IMR-90 (cell line): ENCODE measurements around the gene PKD1. TPM values are rescaled to one million over a fixed set of nuclear protein-coding genes. Genes with fewer than 3 reads are reported as not detected.

Source experiments
- ATAC-seq: fragments of 200-7000 bp; cut with Tn5 transposase; 2 replicates; pipeline ENCODE4 v1.9.1; 2020; ENCODE audit warnings: low read depth, mild to moderate bottlenecking, moderate library complexity
- BruUV-seq: library from RNA; stranded (reverse); fragments of 400-500 nt; replicated peaks from 2 replicates; lab custom pipeline; 2021; lab: Mats Ljungman, UMichigan
- CTCF ChIA-PET: fragments of 300-600 bp; formaldehyde crosslinking; extraction: SDS; loops from one replicate; lab custom pipeline; 2021; ENCODE audit warnings: antibody characterized with exemption; lab: Yijun Ruan, JAX
- POLR2A ChIA-PET: fragments of 300-600 bp; sonication (Branson Sonifier 250); formaldehyde crosslinking; loops from one replicate; lab custom pipeline; 2022; ENCODE audit warnings: antibody characterized with exemption; ENCODE audit not compliant: unreplicated experiment; lab: Charles Lee
- DNase-seq: peaks from one replicate; pipeline ENCODE4 v3.0.0; 2013
- H2AFZ ChIP-seq: replicated peaks from 2 replicates; pipeline ENCODE3; 2013; ENCODE audit warnings: low read length, mild to moderate bottlenecking; ENCODE audit not compliant: poor library complexity
- H2AK5ac ChIP-seq: 2 replicates; pipeline ENCODE4 v1.6.1; 2013; ENCODE audit warnings: low read depth, low read length, inconsistent platforms
- H2AK9ac ChIP-seq: replicated peaks from 2 replicates; pipeline ENCODE3; 2013; ENCODE audit warnings: mild to moderate bottlenecking, low read depth, low read length, moderate library complexity; ENCODE audit not compliant: poor library complexity
- H2BK120ac ChIP-seq: 2 replicates; pipeline ENCODE4 v1.6.1; 2013; ENCODE audit warnings: low read depth, low read length, inconsistent platforms
- H2BK15ac ChIP-seq: 3 replicates; pipeline ENCODE4 v1.6.1; 2013; ENCODE audit warnings: low read depth, low read length, inconsistent platforms
- H2BK20ac ChIP-seq: 2 replicates; pipeline ENCODE4 v1.6.1; 2013; ENCODE audit warnings: low read depth, mild to moderate bottlenecking, inconsistent platforms, low read length, moderate library complexity
- H2BK5ac ChIP-seq: 2 replicates; pipeline ENCODE4 v1.6.1; 2013; ENCODE audit warnings: mild to moderate bottlenecking, low read depth, low read length, inconsistent platforms; ENCODE audit not compliant: poor library complexity, severe bottlenecking
- H3K14ac ChIP-seq: replicated peaks from 2 replicates; pipeline ENCODE4 v1.6.1; 2013; ENCODE audit warnings: low read depth, low read length, inconsistent platforms
- H3K18ac ChIP-seq: 2 replicates; pipeline ENCODE4 v1.6.1; 2013; ENCODE audit warnings: low read depth, low read length, control low read depth
- H3K23ac ChIP-seq: 2 replicates; pipeline ENCODE4 v1.6.1; 2013; ENCODE audit warnings: low read depth, low read length, inconsistent platforms
- H3K27ac ChIP-seq: 2 replicates; pipeline ENCODE4 v1.5.1; 2013; ENCODE audit warnings: mild to moderate bottlenecking, control low read depth, low read length; ENCODE audit not compliant: insufficient read depth
- H3K27me3 ChIP-seq: 2 replicates; pipeline ENCODE4 v1.6.1; 2013; ENCODE audit warnings: low read length; ENCODE audit not compliant: control insufficient read depth, insufficient read depth
- H3K36me3 ChIP-seq: 2 replicates; pipeline ENCODE4 v1.6.1; 2013; ENCODE audit warnings: low read length, mixed read lengths; ENCODE audit not compliant: control insufficient read depth, insufficient read depth
- H3K4ac ChIP-seq: 2 replicates; pipeline ENCODE4 v1.6.1; 2013; ENCODE audit warnings: low read depth, low read length, inconsistent platforms
- H3K4me1 ChIP-seq: 2 replicates; pipeline ENCODE4 v1.6.1; 2013; ENCODE audit warnings: low read length, mixed read lengths; ENCODE audit not compliant: control insufficient read depth, insufficient read depth
- H3K4me2 ChIP-seq: 2 replicates; pipeline ENCODE4 v1.6.1; 2013; ENCODE audit warnings: low read depth, mild to moderate bottlenecking, control low read depth, low read length, moderate library complexity
- H3K4me3 ChIP-seq: 2 replicates; pipeline ENCODE4 v1.5.1; 2013; ENCODE audit warnings: low read depth, mild to moderate bottlenecking, control low read depth, low read length, moderate library complexity; ENCODE audit not compliant: insufficient read depth
- H3K56ac ChIP-seq: 2 replicates; pipeline ENCODE4 v1.6.1; 2013; ENCODE audit warnings: low read length, inconsistent platforms; ENCODE audit not compliant: insufficient read depth; ENCODE audit errors: extremely low read depth
- H3K79me1 ChIP-seq, 2 experiments: 2 replicates each; pipeline ENCODE4 v1.6.1; 2013; ENCODE audit warnings: low read length in 2 of 2, inconsistent platforms in 1 of 2, low read depth in 1 of 2
- H3K9ac ChIP-seq: 2 replicates; pipeline ENCODE4 v1.6.1; 2013; ENCODE audit warnings: low read depth, low read length, control low read depth
- H3K9me1 ChIP-seq: 2 replicates; pipeline ENCODE4 v1.6.1; 2013; ENCODE audit warnings: low read length, inconsistent platforms; ENCODE audit not compliant: insufficient read depth
- H3K9me3 ChIP-seq: 2 replicates; pipeline ENCODE4 v1.6.1; 2013; ENCODE audit warnings: low read length; ENCODE audit not compliant: control insufficient read depth, insufficient read depth
- H4K20me1 ChIP-seq: 2 replicates; pipeline ENCODE4 v1.6.1; 2013; ENCODE audit warnings: low read length, inconsistent platforms; ENCODE audit not compliant: insufficient read depth
- H4K5ac ChIP-seq: 2 replicates; pipeline ENCODE4 v1.6.1; 2013; ENCODE audit warnings: mild to moderate bottlenecking, low read depth, low read length, control low read depth
- H4K8ac ChIP-seq, 2 experiments: 2 replicates each; pipeline ENCODE4 v1.6.1; 2013; ENCODE audit warnings: low read depth in 2 of 2, low read length in 2 of 2, control low read depth in 1 of 2, inconsistent platforms in 1 of 2
- H4K91ac ChIP-seq: 2 replicates; pipeline ENCODE4 v1.6.1; 2013; ENCODE audit warnings: low read depth, low read length, inconsistent platforms; ENCODE audit not compliant: insufficient read depth
- CEBPB ChIP-seq: IDR thresholded peaks from 2 replicates; pipeline ENCODE4 v1.6.1; 2012; ENCODE audit warnings: low read depth, low read length, improper control_type of control experiment
- WGBS, 2 experiments: methylation state at CpG; one replicate each; pipeline versions ENCODE4 v1.1.5 to v1.1.7; 2013; ENCODE audit warnings: missing lambda C conversion rate in 2 of 2; ENCODE audit not compliant: insufficient read length in 1 of 2; ENCODE audit errors: extremely low coverage in 2 of 2; 5-methylcytosine and 5-hydroxymethylcytosine counted together
- dilution Hi-C: fragments of 300-500 bp; cut with HindIII; formaldehyde crosslinking; loops from one replicate; pipeline ENCODE4 v1.14.3; 2018; ENCODE audit warnings: low sequenced_read_pairs; ENCODE audit not compliant: unreplicated experiment
- in situ Hi-C: fragments of 300-500 bp; cut with MboI; formaldehyde crosslinking; loops from 3 replicates; pipeline ENCODE4 v1.14.3; 2019; ENCODE audit warnings: low sequenced_read_pairs, inconsistent platforms, mixed read lengths
- intact Hi-C: fragments of 100-400 bp; cut with micrococcal nuclease; formaldehyde crosslinking; loops from 2 replicates; pipeline ENCODE4 v1.10.0; 2022
- polyA plus RNA-seq, 3 experiments: library from polyadenylated mRNA; depleted of rRNA; stranded (reverse); fragments of >200 nt; gene quantifications; 2 replicates each; pipeline ENCODE4 v1.2.3, GENCODE V29; 2012; ENCODE audit warnings: low replicate concordance in 1 of 3
- total RNA-seq: library from RNA; depleted of rRNA; stranded (reverse); fragments of >200 nt; gene quantifications from 2 replicates; pipeline ENCODE4 v1.2.3, GENCODE V29; 2012
- TF ChIP-seq, protein P1 (sequence below): conservative IDR thresholded peaks from 2 replicates; pipeline ENCODE4 v1.5.1; 2012; ENCODE audit warnings: mild to moderate bottlenecking, low read depth, low read length, improper control_type of control experiment
- TF ChIP-seq, protein P2 (sequence below): fragments of 150-350 bp; IDR thresholded peaks from 2 replicates; pipeline ENCODE4 v1.6.1; 2017; ENCODE audit warnings: mild to moderate bottlenecking, antibody characterized with exemption, low read length, low read depth

PKD1 gene
- total and polyA plus RNA-seq, 2 of the 4 experiments (the other 2 are of a cell fraction), result 7.9 to 97.3 TPM

DNA sequence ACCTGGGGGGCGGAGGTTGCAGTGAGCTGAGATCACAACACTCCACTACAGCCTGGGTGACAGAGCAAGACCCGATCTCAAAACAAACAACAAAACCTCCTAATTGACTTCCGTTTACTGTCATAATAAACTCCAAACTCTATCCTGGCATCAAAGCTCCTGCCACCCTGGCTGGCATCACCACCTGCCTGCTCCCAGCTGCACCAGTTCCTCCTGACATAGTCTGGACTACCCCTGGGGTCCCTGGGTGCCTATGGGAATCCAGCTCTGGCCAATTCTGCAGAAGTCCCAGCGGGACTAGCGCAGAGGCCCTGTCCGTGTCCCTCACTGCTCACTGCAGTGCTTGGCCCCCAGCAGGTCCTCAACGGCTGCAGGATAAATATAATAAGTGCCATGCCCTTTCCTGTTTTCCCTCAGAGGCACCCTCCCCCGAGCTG lies 88.8 kb downstream of the PKD1 start:
- peak overlapping the region; percentile 67 for H3K4me3 ChIP-seq
- H3K18ac ChIP-seq, result no peak overlapping the region
- peak overlapping the region; percentile 93 for H2AFZ ChIP-seq
- H3K79me1 ChIP-seq, result peaks cover 21 to 51% of the 10 kb centered on the region in 2 experiments
- dilution Hi-C loops, result no loop called here
- CTCF ChIA-PET, result interaction anchor here (1.0 kb wide), 1 partner anchor 24 kb away, joined by 4 read pairs; no protein-coding TSS in a partner anchor
- no peak overlapping the region for H2BK15ac ChIP-seq
- peak overlapping the region; percentile 63 for H4K91ac ChIP-seq
- POLR2A ChIA-PET, result interaction anchor here (0.6 kb wide), 1 partner anchor 82 kb away, joined by 3 read pairs; no protein-coding TSS in a partner anchor
- peak overlapping the region; percentile 93 for H2AK9ac ChIP-seq
- H4K5ac ChIP-seq, result peak overlapping the region; percentile 31; the same call in 1 of the 2 replicates
- H2BK120ac ChIP-seq, result peak overlapping the region; percentile 47; the same call in 1 of the 2 replicates
- H3K4me2 ChIP-seq, result peak overlapping the region; percentile 61
- peak overlapping the region; percentile 33 for H3K9ac ChIP-seq
- in situ Hi-C loops, result no loop called here
- peak overlapping the region; percentile 33 for H3K27ac ChIP-seq
- DNase-seq (no peak), ATAC-seq (no peak; the same call in 1 of the 2 replicates)
- peaks cover 10% of the 10 kb centered on the region for H3K9me1 ChIP-seq
- H3K4ac ChIP-seq, result peak overlapping the region; percentile 80
- no peaks in the 10 kb centered on the region for H3K9me3 ChIP-seq
- intact Hi-C loops, result loop anchor here (1.0 kb wide), 1 partner anchor 24 kb away; no protein-coding TSS in a partner anchor
- BruUV-seq, result no TSS peak
- peak overlapping the region; percentile 15 to 71; a peak in 2 of 4 replicates for H4K8ac ChIP-seq
- peak overlapping the region; percentile 60 for H2BK5ac ChIP-seq
- no peak overlapping the region for H2BK20ac ChIP-seq
- H3K14ac ChIP-seq, result peak overlapping the region; percentile 10
- H3K23ac ChIP-seq, result peak overlapping the region; percentile 45; the same call in 1 of the 2 replicates
- H3K36me3 ChIP-seq, result peaks cover 16% of the 10 kb centered on the region
- no peaks in the 10 kb centered on the region for H3K27me3 ChIP-seq
- peaks cover 13% of the 10 kb centered on the region for H3K4me1 ChIP-seq
- TF ChIP-seq, protein P1, sequence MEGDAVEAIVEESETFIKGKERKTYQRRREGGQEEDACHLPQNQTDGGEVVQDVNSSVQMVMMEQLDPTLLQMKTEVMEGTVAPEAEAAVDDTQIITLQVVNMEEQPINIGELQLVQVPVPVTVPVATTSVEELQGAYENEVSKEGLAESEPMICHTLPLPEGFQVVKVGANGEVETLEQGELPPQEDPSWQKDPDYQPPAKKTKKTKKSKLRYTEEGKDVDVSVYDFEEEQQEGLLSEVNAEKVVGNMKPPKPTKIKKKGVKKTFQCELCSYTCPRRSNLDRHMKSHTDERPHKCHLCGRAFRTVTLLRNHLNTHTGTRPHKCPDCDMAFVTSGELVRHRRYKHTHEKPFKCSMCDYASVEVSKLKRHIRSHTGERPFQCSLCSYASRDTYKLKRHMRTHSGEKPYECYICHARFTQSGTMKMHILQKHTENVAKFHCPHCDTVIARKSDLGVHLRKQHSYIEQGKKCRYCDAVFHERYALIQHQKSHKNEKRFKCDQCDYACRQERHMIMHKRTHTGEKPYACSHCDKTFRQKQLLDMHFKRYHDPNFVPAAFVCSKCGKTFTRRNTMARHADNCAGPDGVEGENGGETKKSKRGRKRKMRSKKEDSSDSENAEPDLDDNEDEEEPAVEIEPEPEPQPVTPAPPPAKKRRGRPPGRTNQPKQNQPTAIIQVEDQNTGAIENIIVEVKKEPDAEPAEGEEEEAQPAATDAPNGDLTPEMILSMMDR, result 0 out of 2 replicates have a peak, but pooled peaks have one; percentile 9
- no peak for TF ChIP-seq CEBPB
- TF ChIP-seq, protein P2, sequence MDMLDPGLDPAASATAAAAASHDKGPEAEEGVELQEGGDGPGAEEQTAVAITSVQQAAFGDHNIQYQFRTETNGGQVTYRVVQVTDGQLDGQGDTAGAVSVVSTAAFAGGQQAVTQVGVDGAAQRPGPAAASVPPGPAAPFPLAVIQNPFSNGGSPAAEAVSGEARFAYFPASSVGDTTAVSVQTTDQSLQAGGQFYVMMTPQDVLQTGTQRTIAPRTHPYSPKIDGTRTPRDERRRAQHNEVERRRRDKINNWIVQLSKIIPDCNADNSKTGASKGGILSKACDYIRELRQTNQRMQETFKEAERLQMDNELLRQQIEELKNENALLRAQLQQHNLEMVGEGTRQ, result no peak
- WGBS, 2 experiments, result 12% methylated on average over 5 of the region's 8 CpGs; no CpG with 5 or more reads in 1 of the 2 experiments
- H3K56ac ChIP-seq, result peak overlapping the region; percentile 28; the same call in 1 of the 2 replicates
- H4K20me1 ChIP-seq, result no peaks in the 10 kb centered on the region; the same call in none of the 2 replicates
- peak overlapping the region; percentile 58 for H2AK5ac ChIP-seq
